ENCODE results near the gene FBXL14. TPM values are rescaled to one million over a fixed set of nuclear protein-coding genes. Genes with fewer than 3 reads are reported as not detected.

FBXL14 gene
- polyA plus RNA-seq, 4 donors = 9.9 to 14.4 (median 11.2) TPM

DNA sequence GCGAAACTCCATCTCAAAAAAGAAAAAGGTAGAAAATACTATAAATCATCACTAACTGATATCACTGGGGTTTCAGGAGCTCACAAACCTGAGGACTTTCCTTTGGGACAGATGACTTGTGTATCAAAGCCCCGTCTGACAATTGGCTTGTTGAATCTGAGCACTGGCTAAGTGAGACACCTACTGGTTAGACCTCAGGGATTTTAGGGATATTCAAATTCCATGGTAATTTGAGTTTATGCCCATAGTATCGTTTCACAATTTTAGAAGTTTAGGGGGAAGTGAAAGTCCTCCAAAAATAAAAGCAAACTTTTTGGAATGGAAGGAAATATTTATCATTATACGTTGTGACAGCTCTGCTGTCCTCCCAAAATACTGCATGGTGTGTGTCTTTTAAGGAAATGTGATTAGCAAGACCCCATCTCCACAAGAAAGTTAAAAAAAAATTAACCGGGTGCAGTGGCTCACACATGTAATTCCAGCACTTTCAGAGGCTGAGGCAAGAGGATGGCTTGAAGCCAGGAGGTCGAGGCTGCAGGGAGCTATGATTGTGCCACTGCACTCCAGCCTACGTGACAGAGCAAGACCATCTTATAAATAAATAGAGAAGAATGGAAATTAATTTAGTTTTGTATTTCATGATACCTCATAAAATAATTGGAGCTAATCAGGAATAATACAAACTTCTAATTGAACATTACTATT, 49.2 kb downstream of the FBXL14 start:
- no peak for DNase-seq (ENCODE audit: low read depth in 4 of 4, low spot score in 3 of 4)

DNA sequence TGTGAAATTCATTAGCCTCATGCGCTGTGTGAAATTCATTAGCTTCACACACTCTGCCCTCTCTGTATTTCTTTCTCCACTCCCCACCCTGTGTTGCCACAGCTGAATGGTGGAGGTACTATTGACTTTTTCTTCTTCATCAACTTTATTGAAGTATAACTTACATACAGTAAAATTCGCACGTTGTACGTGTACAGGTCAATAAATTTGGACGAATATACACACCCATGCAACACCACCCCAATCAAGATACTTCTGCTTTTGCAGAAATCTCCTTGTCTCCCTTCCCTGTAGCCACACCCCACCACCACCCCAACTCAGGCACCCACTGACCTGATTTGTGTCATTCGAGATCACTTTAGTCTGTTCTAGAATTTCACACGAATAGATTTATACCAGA, 51.8 kb downstream of the FBXL14 start:
- DNase-seq (ENCODE audit: low read depth in 4 of 4, low spot score in 3 of 4) = no peak

DNA sequence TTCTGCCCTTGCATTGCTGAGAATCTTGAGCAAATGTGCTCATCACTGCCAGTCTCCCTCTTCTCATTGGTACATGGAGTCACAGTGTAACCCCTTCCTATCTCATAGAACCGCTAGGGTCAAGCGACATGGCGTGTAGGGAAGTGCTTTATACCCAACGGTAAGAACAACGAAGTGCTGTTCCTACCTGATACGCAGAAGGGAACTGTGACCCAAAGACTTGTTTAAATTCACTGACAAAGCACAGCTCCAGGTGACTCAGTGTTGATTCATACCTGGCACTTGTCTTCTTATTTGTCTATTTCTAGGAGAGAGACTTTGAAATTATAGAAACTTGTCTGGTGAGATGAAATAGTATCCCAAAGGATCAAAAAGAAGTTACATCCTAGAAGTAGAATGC, 53.7 kb downstream of the FBXL14 start:
- DNase-seq (ENCODE audit: low read depth in 4 of 4, low spot score in 3 of 4) = no peak

DNA sequence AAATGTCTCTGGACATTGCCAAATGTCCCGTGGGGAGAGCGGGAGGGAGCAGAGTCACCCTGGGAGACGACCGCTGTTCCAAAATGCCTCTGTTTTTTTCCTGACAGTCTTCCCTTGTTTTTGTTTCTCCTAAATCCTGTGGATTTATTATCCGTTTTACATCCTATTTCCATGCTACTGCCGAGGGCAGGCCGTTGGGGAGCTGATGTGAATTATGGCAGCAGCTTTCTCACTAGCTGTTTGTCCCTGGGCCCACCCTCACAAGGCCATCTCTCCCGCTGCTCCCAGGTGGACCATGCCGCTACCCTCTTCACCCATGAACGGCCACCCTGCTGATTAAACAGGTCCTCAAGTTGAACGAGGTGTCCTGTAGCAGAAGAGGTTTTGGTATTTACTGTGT, 55.2 kb downstream of the FBXL14 start:
- no peak for DNase-seq (ENCODE audit: low read depth in 4 of 4, low spot score in 3 of 4)

DNA sequence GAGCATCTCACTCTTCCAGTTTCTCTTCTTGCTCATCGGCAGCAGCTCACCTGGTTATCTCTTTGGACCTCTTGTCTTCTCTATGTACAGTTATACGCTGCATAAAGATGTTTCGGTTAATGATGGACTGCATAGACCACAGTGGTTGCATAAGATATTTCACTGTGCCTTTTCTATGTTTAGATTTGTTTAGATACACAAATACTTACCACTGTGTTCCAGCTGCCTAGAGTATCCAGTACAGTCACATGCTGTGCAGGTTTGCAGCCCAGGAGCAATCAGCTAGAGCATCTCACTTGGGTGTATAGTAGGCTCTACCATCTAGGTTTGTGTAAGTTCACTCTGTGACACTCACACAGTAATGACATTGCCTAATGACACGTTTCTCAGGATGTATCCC, 57.6 kb downstream of the FBXL14 start:
- DNase-seq (ENCODE audit: low read depth in 4 of 4, low spot score in 3 of 4) = no peak

DNA sequence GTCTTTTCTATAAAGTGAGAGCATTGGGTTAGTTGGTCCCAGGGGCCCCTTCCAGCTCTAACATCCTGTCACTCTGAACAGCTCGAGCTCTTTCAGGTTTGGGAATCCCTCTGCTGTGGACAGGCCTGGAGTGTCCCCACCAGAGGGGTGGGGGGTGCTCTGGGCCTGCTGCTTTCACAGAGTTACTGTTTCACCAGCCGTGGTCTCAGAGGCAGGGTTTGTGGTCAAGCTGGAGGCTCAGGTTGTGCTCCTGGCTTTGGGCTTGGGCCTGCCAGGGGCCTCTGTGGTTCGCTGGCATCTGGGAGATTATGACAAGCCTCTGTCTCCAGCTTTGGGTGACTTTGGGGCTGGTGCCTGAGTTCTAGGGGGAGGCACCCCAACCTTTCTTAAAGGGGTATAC, 59.6 kb downstream of the FBXL14 start:
- DNase-seq (ENCODE audit: low read depth in 4 of 4, low spot score in 3 of 4) = no peak

DNA sequence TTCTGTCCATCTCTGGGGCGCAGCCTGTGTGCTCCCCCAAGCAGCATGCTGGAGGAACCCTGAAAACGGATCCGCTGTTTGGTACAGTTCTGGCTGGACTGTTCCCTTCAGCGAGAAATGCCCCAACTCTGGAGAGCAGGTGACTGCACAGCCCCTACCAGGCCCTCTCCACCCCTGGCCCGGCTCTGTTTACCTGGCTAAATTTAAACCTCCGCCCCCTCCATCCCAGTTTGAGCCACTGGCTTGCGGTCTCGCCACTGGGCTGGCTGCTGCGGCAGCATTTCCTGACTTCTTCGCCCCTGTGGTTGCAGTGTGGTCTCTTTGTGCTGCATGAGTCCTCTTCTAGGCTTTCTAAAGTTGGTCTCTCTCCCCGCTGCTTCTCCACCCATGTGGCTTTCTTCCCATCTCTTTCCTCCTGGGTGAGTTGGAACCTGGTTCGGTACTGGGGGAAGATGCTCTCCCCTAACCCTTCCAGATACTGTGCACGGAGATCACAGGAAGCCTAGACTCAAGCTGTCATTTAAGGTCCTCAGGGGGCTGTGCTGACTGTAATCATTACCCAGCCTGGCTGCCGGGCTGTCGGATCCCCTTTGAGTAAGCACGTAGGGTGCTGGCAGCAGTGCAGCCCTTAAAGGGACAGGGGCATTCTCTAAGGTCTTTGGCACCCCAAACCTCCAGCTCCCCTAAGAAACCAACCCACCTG, 60.6 kb downstream of the FBXL14 start:
- DNase-seq (ENCODE audit: low read depth in 4 of 4, low spot score in 3 of 4) = no peak

DNA sequence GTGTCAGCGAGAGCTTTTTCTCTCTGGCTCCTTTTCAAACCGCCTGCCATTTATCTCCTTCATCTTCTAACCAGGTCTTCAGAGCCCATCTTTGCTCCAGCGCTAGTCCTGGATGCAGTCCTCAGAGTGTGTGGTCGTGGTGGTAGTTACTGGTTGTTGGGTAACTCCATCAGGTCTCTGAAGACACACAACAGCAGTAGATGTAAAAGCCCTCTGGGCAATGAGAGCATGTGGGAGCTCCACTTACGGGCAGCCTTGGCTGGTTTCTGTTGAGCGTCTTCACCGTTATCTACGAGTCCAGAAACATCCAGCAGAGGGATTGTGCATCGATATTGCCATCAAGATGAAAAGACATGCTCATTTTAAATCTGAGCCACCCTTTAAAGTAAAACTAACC, 61.2 kb downstream of the FBXL14 start:
- no peak for DNase-seq (ENCODE audit: low read depth in 4 of 4, low spot score in 3 of 4)

GRCh38 chr12:1532375-1533165, 61.8 kb downstream of the FBXL14 start:
- no peak for DNase-seq (ENCODE audit: low read depth in 4 of 4, low spot score in 3 of 4)

DNA sequence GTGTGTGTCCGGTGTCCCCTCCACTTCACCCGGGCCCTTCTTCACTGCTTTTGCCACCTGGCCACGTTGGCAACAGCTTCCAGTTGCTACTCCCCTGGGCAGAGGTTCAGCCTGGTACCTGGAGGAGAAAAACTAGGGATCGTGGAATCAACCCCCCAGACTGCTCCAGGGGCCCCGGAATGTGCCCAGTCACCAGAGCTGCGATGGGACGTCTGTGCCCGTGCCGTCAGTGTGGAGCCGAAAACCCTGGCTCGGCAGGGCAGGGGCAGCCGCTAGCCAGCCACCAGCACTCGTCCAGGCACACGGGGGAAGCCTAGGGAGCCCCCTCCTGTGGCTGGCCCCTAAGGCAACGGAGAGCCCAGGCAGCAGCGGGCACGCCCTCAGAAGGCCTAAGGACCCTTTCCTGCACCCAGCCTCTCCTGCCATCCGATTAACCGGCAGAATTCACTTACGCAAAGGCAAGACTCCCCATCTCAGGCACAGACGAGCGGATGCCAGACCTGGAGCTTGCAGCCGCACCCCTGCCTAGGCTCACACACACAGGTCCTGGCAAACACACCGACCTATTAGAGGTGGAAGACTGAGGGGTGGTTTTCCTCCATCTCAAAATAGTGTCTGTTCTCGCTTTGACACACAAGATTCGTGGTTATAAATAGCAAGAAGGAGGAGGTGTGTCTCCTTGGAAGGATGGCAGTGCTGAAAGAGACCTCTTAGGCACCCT, 62.6 kb downstream of the FBXL14 start:
- DNase-seq (ENCODE audit: low read depth in 4 of 4, low spot score in 3 of 4) = no peak

GRCh38 chr12:1531153-1531653, 63.2 kb downstream of the FBXL14 start:
- no peak for DNase-seq (ENCODE audit: low read depth in 4 of 4, low spot score in 3 of 4)

- DNase-seq (ENCODE audit: low read depth in 4 of 4, low spot score in 3 of 4) = no peak
Measured at GRCh38 chr12:1530592-1531152, 63.7 kb downstream of the FBXL14 start.

DNA sequence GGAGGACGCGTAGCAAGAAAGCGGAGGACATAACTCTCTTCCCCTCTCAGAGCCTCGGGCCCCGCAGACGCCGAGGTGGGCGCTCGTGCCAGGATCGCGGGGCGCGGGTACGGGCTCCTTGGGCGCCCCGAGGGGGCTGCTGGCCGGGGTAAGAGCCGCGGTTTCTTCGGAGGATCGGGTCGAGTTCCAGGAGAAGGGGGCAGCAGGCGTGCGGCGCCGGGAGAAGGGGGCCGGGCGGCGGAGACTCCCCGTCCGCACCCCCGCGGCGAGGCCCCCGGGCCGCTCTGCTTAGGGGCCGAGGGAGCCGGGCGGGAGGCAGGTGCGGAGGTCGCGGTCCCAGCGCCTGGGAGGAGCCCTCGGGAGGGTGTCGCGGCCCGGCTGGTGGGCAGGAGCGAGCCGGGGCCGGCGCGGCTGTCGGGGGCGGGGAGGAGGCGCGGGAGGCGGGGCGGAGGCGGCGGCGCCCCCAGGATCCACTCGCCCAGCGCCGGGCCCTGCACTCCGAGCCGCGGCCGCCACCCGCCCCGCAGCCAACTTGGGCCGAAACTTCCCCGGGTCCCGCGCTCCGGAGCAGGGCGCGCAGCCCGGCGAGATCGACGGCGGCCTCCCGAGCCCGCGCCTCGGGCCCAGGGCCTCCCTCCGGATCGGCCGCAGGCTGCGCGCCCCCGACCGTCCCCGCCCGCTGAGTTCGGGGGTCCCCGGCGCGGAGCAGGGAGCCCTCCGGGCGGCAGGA, 64.4 kb downstream of the FBXL14 start:
- DNase-seq (ENCODE audit: low read depth in 4 of 4, low spot score in 3 of 4) = no peak

DNA sequence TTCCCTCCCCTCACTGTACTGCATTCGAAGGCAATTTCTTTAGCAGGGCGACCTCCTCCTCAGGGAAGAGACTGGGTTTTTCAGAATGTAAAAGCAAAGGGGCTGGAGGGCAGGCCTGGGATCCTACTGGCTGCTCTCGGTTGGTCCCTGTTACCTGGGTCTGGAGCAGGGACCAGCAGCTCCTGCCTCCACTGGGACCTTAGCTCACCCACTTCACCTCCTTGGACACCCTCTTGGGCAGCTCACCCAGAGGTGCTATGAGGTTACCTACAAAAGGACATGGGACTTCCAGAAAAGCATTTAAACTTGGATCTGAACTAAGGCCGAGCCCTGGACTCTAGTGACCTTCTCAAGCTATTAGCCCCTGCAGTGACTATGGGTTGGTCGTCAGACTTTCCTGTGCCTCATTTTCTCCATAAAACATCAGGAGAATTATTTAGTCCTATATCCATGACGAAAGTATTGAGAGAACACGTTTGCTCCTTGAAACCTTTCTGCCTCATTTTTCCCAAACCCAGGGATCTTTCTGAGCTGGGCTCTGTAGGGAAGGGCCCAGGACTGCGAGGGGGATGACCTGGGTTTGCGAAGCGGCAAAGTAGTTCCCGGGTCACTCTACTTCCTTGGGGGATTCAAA, 65.0 kb downstream of the FBXL14 start:
- DNase-seq (ENCODE audit: low read depth in 4 of 4, low spot score in 3 of 4) = no peak

DNA sequence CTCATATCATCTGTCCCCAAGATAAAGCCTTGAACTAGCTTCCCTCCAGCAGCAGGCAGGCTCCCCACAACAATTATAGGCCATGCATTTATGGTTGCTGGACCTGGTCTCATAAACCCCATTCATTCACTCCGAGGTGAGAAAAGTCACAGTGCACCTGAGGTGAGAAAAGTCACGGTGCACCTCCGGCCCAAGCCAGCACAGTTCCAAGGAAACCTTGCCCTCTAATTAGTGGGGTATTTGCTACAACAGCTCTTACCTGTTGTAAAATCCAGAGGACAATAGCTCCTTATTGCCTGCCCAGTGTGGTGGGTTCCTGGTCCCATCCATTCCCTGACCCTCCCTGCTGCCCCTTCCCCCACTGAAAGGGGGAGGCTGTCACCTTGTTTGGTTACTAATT, 65.6 kb downstream of the FBXL14 start:
- DNase-seq (ENCODE audit: low read depth in 4 of 4, low spot score in 3 of 4) = no peak

- DNase-seq (ENCODE audit: low read depth in 4 of 4, low spot score in 3 of 4) = no peak
Measured at GRCh38 chr12:1527789-1528188, 66.6 kb downstream of the FBXL14 start.

- no peak for DNase-seq (ENCODE audit: low read depth in 4 of 4, low spot score in 3 of 4)
Measured at GRCh38 chr12:1525858-1526257, 68.5 kb downstream of the FBXL14 start.

- DNase-seq (ENCODE audit: low read depth in 4 of 4, low spot score in 3 of 4) = no peak
Measured at GRCh38 chr12:1523558-1524050, 70.8 kb downstream of the FBXL14 start.

GRCh38 chr12:1523046-1523445, 71.3 kb downstream of the FBXL14 start:
- no peak for DNase-seq (ENCODE audit: low read depth in 4 of 4, low spot score in 3 of 4)
